Neural cell (in vitro differentiated cells): Measurements from ENCODE around the gene PDLIM1. TPM values are rescaled to one million over a fixed set of nuclear protein-coding genes. Genes with fewer than 3 reads are reported as not detected.

ENCODE experiments used
- H2AFZ ChIP-seq: fragments of 200-600, 300-800 bp; sonication (generic), shearing (Covaris generic); 2 replicates; pipeline ENCODE4 v1.6.0; 2014; ENCODE audit warnings: low read depth, mild to moderate bottlenecking, antibody characterized with exemption, low read length, moderate library complexity
- H3F3A ChIP-seq: fragments of 200-600 bp; shearing (Covaris generic); 2 replicates; pipeline ENCODE4 v1.6.1; 2016; ENCODE audit warnings: mild to moderate bottlenecking, moderate library complexity, mixed read lengths, antibody characterized with exemption, low read length; ENCODE audit not compliant: insufficient read depth, poor library complexity, severe bottlenecking
- H3K27ac ChIP-seq: fragments of 200-600, 300-800 bp; sonication (generic), shearing (Covaris generic); 2 replicates; pipeline ENCODE4 v1.5.1; 2014; ENCODE audit warnings: mild to moderate bottlenecking, low read length, moderate library complexity
- H3K27me3 ChIP-seq: fragments of 300-800, 200-600 bp; sonication (generic), shearing (Covaris generic); 2 replicates; pipeline ENCODE4 v1.6.0; 2014; ENCODE audit warnings: mild to moderate bottlenecking, low read depth, low read length, moderate library complexity; ENCODE audit not compliant: insufficient read depth
- H3K36me3 ChIP-seq: fragments of 300-800, 200-600 bp; sonication (generic), shearing (Covaris generic); 2 replicates; pipeline ENCODE4 v1.5.1; 2014; ENCODE audit warnings: mild to moderate bottlenecking, antibody characterized with exemption, low read length, moderate library complexity; ENCODE audit not compliant: insufficient read depth
- H3K4me2 ChIP-seq: fragments of 300-800, 200-600 bp; sonication (generic), shearing (Covaris generic); 2 replicates; pipeline ENCODE4 v1.6.0; 2014; ENCODE audit warnings: mild to moderate bottlenecking, low read length
- H3K4me3 ChIP-seq: fragments of 300-800, 200-600 bp; sonication (generic), shearing (Covaris generic); 2 replicates; pipeline ENCODE4 v1.5.1; 2014; ENCODE audit warnings: mild to moderate bottlenecking, low read length, moderate library complexity
- H3K79me2 ChIP-seq: fragments of 200-600 bp; shearing (Covaris generic); replicated peaks from 2 replicates; pipeline ENCODE4 v1.6.0; 2014; ENCODE audit warnings: mild to moderate bottlenecking, low read length, moderate library complexity; ENCODE audit not compliant: insufficient read depth
- H3K9ac ChIP-seq: fragments of 300-800, 200-600 bp; sonication (generic), shearing (Covaris generic); 2 replicates; pipeline ENCODE4 v1.6.1; 2016; ENCODE audit warnings: mild to moderate bottlenecking, low read length, mixed read lengths
- H3K9me2 ChIP-seq: fragments of 200-600 bp; shearing (Covaris generic); 2 replicates; pipeline ENCODE4 v1.6.1; 2016; ENCODE audit warnings: mild to moderate bottlenecking, low read length, mixed read lengths; ENCODE audit not compliant: insufficient read depth
- H3K9me3 ChIP-seq: fragments of 200-600, 300-800 bp; sonication (generic), shearing (Covaris generic); 2 replicates; pipeline ENCODE4 v1.6.1; 2016; ENCODE audit warnings: mild to moderate bottlenecking, mixed run types, low read length, moderate library complexity, mixed read lengths
- H4K20me1 ChIP-seq: fragments of 200-600 bp; shearing (Covaris generic); 2 replicates; pipeline ENCODE4 v1.6.1; 2016; ENCODE audit warnings: mild to moderate bottlenecking, mixed run types; ENCODE audit not compliant: insufficient read depth
- CTCF ChIP-seq: fragments of 450-650 bp; IDR thresholded peaks from 2 replicates; pipeline ENCODE4 v1.5.1; 2014; ENCODE audit warnings: antibody characterized with exemption, mild to moderate bottlenecking, moderate library complexity; ENCODE audit not compliant: poor library complexity, severe bottlenecking
- EP300 ChIP-seq: fragments of 450-650 bp; conservative IDR thresholded peaks from 2 replicates; pipeline ENCODE4 v1.6.1; 2014; ENCODE audit warnings: antibody characterized with exemption, mild to moderate bottlenecking, moderate library complexity; ENCODE audit not compliant: poor library complexity, severe bottlenecking
- EZH2 ChIP-seq: fragments of 200-600, 300-800 bp; shearing (Covaris generic), sonication (generic); IDR thresholded peaks from 2 replicates; pipeline ENCODE4 v1.6.1; 2014; ENCODE audit warnings: antibody characterized with exemption, low read length, borderline replicate concordance, mild to moderate bottlenecking; ENCODE audit not compliant: insufficient read depth, poor library complexity, severe bottlenecking
- MXI1 ChIP-seq: fragments of 450-650 bp; conservative IDR thresholded peaks from 2 replicates; pipeline ENCODE4 v1.6.1; 2014; ENCODE audit warnings: antibody characterized with exemption, mild to moderate bottlenecking; ENCODE audit not compliant: poor library complexity, severe bottlenecking
- POLR2AphosphoS5 ChIP-seq: IDR thresholded peaks from 2 replicates; pipeline ENCODE4 v1.6.1; 2012
- RAD21 ChIP-seq: fragments of 450-650 bp; conservative IDR thresholded peaks from 2 replicates; pipeline ENCODE4 v1.6.1; 2014; ENCODE audit warnings: antibody characterized with exemption, mild to moderate bottlenecking, moderate library complexity
- REST ChIP-seq: IDR thresholded peaks from 2 replicates; pipeline ENCODE4 v1.6.1; 2012; ENCODE audit warnings: borderline replicate concordance
- SMC3 ChIP-seq: fragments of 450-650 bp; conservative IDR thresholded peaks from 2 replicates; pipeline ENCODE4 v1.6.1; 2014; ENCODE audit warnings: antibody characterized with exemption, mild to moderate bottlenecking, moderate library complexity; ENCODE audit not compliant: poor library complexity
- TAF1 ChIP-seq: IDR thresholded peaks from 2 replicates; pipeline ENCODE4 v1.6.1; 2012; ENCODE audit warnings: low read depth
- polyA plus RNA-seq: library from polyadenylated mRNA; depleted of rRNA; stranded (reverse); fragments of >200 nt; gene quantifications from 2 replicates; pipeline ENCODE4 v1.2.3, GENCODE V29; 2014

PDLIM1 gene
- polyA plus RNA-seq, 1 donor from 2014 or later, result 1.0 TPM

- Histone ChIP-seq H3K27me3 (no peaks in the 10 kb centered on the region), H3K9me2 (no peaks in the 10 kb centered on the region), H3F3A (no peaks in the 10 kb centered on the region), H3K4me3 (no peak overlapping the region), H3K9me3 (no peaks in the 10 kb centered on the region), H3K4me2 (no peak overlapping the region), H3K27ac (no peak overlapping the region), H4K20me1 (no peaks in the 10 kb centered on the region), H3K9ac (no peak overlapping the region), H3K79me2 (no peaks in the 10 kb centered on the region), H3K36me3 (no peaks in the 10 kb centered on the region), H2AFZ (no peak overlapping the region)
- no peak for TF ChIP-seq EP300
- TF ChIP-seq RAD21, result no peak
- TF ChIP-seq TAF1, result no peak
- no peak for TF ChIP-seq MXI1
- TF ChIP-seq EZH2, result no peak
- TF ChIP-seq POLR2AphosphoS5, result no peak
- no peak for TF ChIP-seq SMC3
- TF ChIP-seq REST, result no peak
- TF ChIP-seq CTCF, result no peak
Observed at GRCh38 chr10:95264227-95265051, 26.4 kb downstream of the PDLIM1 start.

GRCh38 chr10:95263864-95264226 lies 27.0 kb downstream of the PDLIM1 start:
- no peaks in the 10 kb centered on the region for H3K9me2 ChIP-seq
- no peak overlapping the region for H3K4me2 ChIP-seq
- no peaks in the 10 kb centered on the region for H3F3A ChIP-seq
- H3K9me3 ChIP-seq, result no peaks in the 10 kb centered on the region
- H3K27me3 ChIP-seq, result no peaks in the 10 kb centered on the region
- no peak overlapping the region for H3K9ac ChIP-seq
- TF ChIP-seq POLR2AphosphoS5 (no peak), EP300 (no peak), REST (no peak), MXI1 (no peak), SMC3 (no peak), RAD21 (no peak), CTCF (no peak), EZH2 (no peak), TAF1 (no peak)
- H3K4me3 ChIP-seq, result no peak overlapping the region
- no peaks in the 10 kb centered on the region for H3K79me2 ChIP-seq
- H3K36me3 ChIP-seq, result no peaks in the 10 kb centered on the region
- H4K20me1 ChIP-seq, result no peaks in the 10 kb centered on the region
- H2AFZ ChIP-seq, result no peak overlapping the region
- H3K27ac ChIP-seq, result no peak overlapping the region
